Gastrocnemius medialis (tissue), 4 donors: Measurements from ENCODE around the gene DYRK1A. TPM values are rescaled to one million over a fixed set of nuclear protein-coding genes. Genes with fewer than 3 reads are reported as not detected.

Experiments
- ATAC-seq, 2 donors: fragments of 150-250 bp; one replicate each; pipeline ENCODE4 v1.9.1; 2016
- DNase-seq, 2 donors: peaks; one replicate each; pipeline ENCODE4 v3.0.0-alpha.2; 2019
- H3K27ac ChIP-seq, 4 donors: fragments of 200-600 bp; sonication (generic); 1 replicate in 1 of 4; 2 replicates in 3 of 4; pipeline ENCODE4 v1.5.1; 2016 to 2018; ENCODE audit warnings: mild to moderate bottlenecking in 2 of 4, moderate library complexity in 1 of 4
- H3K27me3 ChIP-seq, 3 donors: fragments of 200-600 bp; sonication (generic) in 2 of 3; 1 replicate in 1 of 3; 2 replicates in 2 of 3; pipeline versions ENCODE4 v1.5.1 to v1.6.0; 2016 to 2019; ENCODE audit warnings: mild to moderate bottlenecking in 1 of 3, moderate library complexity in 1 of 3
- H3K36me3 ChIP-seq, 2 donors: fragments of 200-600 bp; sonication (generic) in 1 of 2; one replicate each; pipeline ENCODE4 v1.5.1; 2017 to 2018
- H3K4me1 ChIP-seq, 2 donors: fragments of 200-600 bp; sonication (generic) in 1 of 2; one replicate each; pipeline ENCODE4 v1.5.1; 2016 to 2017; ENCODE audit warnings: mild to moderate bottlenecking in 2 of 2
- H3K4me3 ChIP-seq, 4 donors: fragments of 200-600 bp; sonication (generic) in 3 of 4; 1 replicate in 1 of 4; 2 replicates in 3 of 4; pipeline ENCODE4 v1.5.1; 2016 to 2019; ENCODE audit warnings: mild to moderate bottlenecking in 2 of 4
- H3K9me3 ChIP-seq, 3 donors: fragments of 200-600 bp; sonication (generic) in 2 of 3; 1 replicate in 1 of 3; 2 replicates in 2 of 3; pipeline ENCODE4 v1.5.1; 2016 to 2019
- POLR2A ChIP-seq, 2 donors: fragments of 450-650 bp; IDR thresholded peaks; one replicate each; pipeline ENCODE4 v1.6.1; 2017; ENCODE audit warnings: antibody characterized with exemption in 2 of 2, mild to moderate bottlenecking in 2 of 2, moderate library complexity in 2 of 2
- in situ Hi-C, 4 donors: fragments of 200-750 bp; cut with MboI; loops; one replicate each; pipeline versions ENCODE4 v1.15.0 to v1.8.0; 2017; ENCODE audit warnings: low sequenced_read_pairs in 4 of 4
- intact Hi-C: fragments of 100-400 bp; cut with DNase I; formaldehyde crosslinking; loops from one replicate; pipeline ENCODE4 v1.15.1; 2023; ENCODE audit warnings: low total_unique reads
- total RNA-seq, 4 donors: library from RNA; depleted of rRNA; stranded (reverse); fragments of >200 nt; gene quantifications; one replicate each; pipeline versions ENCODE4 v1.1.0 to v1.2.3, GENCODE V29; 2016
- TF ChIP-seq, protein P1 (sequence below), 5 experiments: fragments of 450-650 bp in 3 of 5; fragments of 200-600 bp in 2 of 5; sonication (generic) in 2 of 5; IDR thresholded peaks in 4 of 5; conservative IDR thresholded peaks in 1 of 5; 1 replicate in 4 of 5; 2 replicates in 1 of 5; pipeline ENCODE4 v1.5.1; 2016 to 2019; ENCODE audit warnings: antibody characterized with exemption in 5 of 5, mild to moderate bottlenecking in 3 of 5, moderate library complexity in 3 of 5

The DYRK1A gene
- total RNA-seq, 4 donors from 2014 or later, result 81.0 to 115 (median 95.3) TPM

- TF ChIP-seq, protein P1, sequence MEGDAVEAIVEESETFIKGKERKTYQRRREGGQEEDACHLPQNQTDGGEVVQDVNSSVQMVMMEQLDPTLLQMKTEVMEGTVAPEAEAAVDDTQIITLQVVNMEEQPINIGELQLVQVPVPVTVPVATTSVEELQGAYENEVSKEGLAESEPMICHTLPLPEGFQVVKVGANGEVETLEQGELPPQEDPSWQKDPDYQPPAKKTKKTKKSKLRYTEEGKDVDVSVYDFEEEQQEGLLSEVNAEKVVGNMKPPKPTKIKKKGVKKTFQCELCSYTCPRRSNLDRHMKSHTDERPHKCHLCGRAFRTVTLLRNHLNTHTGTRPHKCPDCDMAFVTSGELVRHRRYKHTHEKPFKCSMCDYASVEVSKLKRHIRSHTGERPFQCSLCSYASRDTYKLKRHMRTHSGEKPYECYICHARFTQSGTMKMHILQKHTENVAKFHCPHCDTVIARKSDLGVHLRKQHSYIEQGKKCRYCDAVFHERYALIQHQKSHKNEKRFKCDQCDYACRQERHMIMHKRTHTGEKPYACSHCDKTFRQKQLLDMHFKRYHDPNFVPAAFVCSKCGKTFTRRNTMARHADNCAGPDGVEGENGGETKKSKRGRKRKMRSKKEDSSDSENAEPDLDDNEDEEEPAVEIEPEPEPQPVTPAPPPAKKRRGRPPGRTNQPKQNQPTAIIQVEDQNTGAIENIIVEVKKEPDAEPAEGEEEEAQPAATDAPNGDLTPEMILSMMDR (IDR thresholded peaks at IDR 0.05 in 4 of 5, conservative IDR thresholded peaks at IDR 0.05 in 1 of 5), result no peak
- no peak for TF ChIP-seq POLR2A (IDR thresholded peaks at IDR 0.05)
- Histone ChIP-seq H3K36me3 (no peaks in the 10 kb centered on the region), H3K9me3 (no peaks in the 10 kb centered on the region), H3K4me3 (no peak overlapping the region), H3K4me1 (peaks cover 92 to 93% of the 10 kb centered on the region in 2 donors), H3K27me3 (no peaks in the 10 kb centered on the region), H3K27ac (peak overlapping the region; percentile 78 to 86 (median 80))
- in situ Hi-C loops (no loop called here), intact Hi-C loops (loop anchor here (2.0 kb wide), 1 partner anchor 15 kb away; no protein-coding TSS in a partner anchor)
- ATAC-seq (no peak), DNase-seq (no peak)
These were observed 86.8 kb downstream of the DYRK1A start for GRCh38 chr21:37453350-37453749.

GRCh38 chr21:37454869-37455503 is 88.4 kb downstream of the DYRK1A start:
- H3K4me3 ChIP-seq, result peak overlapping the region in 2 of 4 donors; percentile 11 to 25
- TF ChIP-seq, protein P1 (IDR thresholded peaks at IDR 0.05 in 4 of 5, conservative IDR thresholded peaks at IDR 0.05 in 1 of 5), result no peak
- no peak for TF ChIP-seq POLR2A (IDR thresholded peaks at IDR 0.05)
- no peaks in the 10 kb centered on the region for H3K36me3 ChIP-seq
- H3K27ac ChIP-seq, result peak overlapping the region; percentile 78 to 86 (median 80)
- DNase-seq, result no peak
- H3K27me3 ChIP-seq, result no peaks in the 10 kb centered on the region
- intact Hi-C loops (loop anchor here (5.0 kb wide), 2 partner anchors 88 to 107 kb away; partner anchors contain the start of gene DYRK1A), in situ Hi-C loops (no loop called here)
- ATAC-seq, result no peak
- H3K9me3 ChIP-seq, result no peaks in the 10 kb centered on the region
- peaks cover 97 to 100% of the 10 kb centered on the region in 2 donors for H3K4me1 ChIP-seq

DNA sequence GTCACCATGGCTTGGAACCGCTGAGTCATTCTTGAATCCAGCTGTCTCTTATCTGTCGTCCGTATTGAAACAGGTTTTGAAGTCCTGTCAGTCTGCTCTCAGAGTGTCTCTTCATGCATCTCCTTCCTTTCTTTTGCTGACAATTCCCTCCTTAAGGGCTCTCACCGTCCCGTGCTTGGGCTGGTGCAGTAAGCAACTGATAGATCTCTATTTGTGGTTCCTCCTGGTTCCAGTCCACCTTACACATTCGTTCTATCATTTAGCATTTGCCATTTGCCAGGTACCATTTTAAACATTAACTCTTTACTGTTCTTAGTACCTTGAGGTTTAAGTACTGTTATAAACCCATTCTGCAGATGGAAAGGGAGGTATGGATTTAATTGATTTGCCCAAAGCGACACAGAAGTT is 88.9 kb downstream of the DYRK1A start:
- in situ Hi-C loops, result no loop called here
- ATAC-seq, result peak; percentile 25 to 67

DNA sequence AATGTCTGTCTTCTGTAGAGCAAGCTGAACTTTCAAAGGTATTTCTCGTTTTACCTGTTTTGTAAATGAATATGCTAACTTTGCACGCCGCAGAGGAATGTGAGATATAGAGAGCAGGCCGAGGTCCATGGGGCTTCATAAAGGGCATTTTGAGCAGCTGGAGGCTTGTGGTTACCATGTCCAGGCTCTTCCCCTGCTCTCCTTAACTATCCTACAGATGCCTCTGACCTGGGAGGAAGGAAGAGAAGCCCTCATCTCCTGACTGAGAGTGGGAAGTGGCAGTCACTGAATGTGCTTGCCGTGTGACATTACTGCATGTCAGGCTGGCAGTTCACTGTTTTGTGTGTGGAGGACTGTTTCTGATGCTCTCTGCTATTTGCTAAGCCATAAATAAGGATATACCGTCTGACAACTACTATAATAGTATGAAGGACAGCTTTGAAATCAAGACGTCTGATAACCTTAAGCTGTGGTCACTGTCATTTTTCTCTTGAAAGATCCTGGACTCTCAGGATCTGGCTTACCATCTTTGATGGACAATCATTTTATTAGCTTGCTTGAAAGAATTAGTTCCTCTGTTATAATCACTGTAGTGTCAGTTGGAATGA is 92.2 kb downstream of the DYRK1A start:
- Histone ChIP-seq H3K36me3 (no peaks in the 10 kb centered on the region), H3K9me3 (no peaks in the 10 kb centered on the region), H3K27ac (peak overlapping the region; percentile 78 to 86 (median 80)), H3K4me1 (peaks cover 97 to 99% of the 10 kb centered on the region in 2 donors), H3K27me3 (no peaks in the 10 kb centered on the region), H3K4me3 (peak overlapping the region in 2 of 4 donors; percentile 11 to 15)
- TF ChIP-seq POLR2A (IDR thresholded peaks at IDR 0.05), result no peak
- TF ChIP-seq, protein P1 (IDR thresholded peaks at IDR 0.05 in 4 of 5, conservative IDR thresholded peaks at IDR 0.05 in 1 of 5), result no peak
- in situ Hi-C loops (no loop called here), intact Hi-C loops (loop anchor here (5.0 kb wide), 2 partner anchors 91 to 104 kb away; partner anchors contain the start of gene DYRK1A)
- ATAC-seq, result peak; percentile 8 to 51
- DNase-seq, result no peak

More for the DNA sequence above, 88.9 kb downstream of the DYRK1A start:
- no peaks in the 10 kb centered on the region for H3K27me3 ChIP-seq
- peak overlapping the region in 3 of 4 donors; percentile 11 to 35 (median 25) for H3K4me3 ChIP-seq
- intact Hi-C loops, result loop anchor here (5.0 kb wide), 2 partner anchors 88 to 107 kb away; partner anchors contain the start of gene DYRK1A
- H3K4me1 ChIP-seq, result peaks cover 96 to 99% of the 10 kb centered on the region in 2 donors
- TF ChIP-seq, protein P1 (IDR thresholded peaks at IDR 0.05 in 4 of 5, conservative IDR thresholded peaks at IDR 0.05 in 1 of 5), result no peak
- no peak for TF ChIP-seq POLR2A (IDR thresholded peaks at IDR 0.05)
- no peaks in the 10 kb centered on the region for H3K36me3 ChIP-seq
- no peak for DNase-seq
- peak overlapping the region; percentile 78 to 86 (median 80) for H3K27ac ChIP-seq
- no peaks in the 10 kb centered on the region for H3K9me3 ChIP-seq
